Measurements from ENCODE around the gene ST8SIA1. TPM values are rescaled to one million over a fixed set of nuclear protein-coding genes. Genes with fewer than 3 reads are reported as not detected.

The ST8SIA1 gene
- total and polyA plus RNA-seq, 2 of the 8 experiments (the other 6 are each of a cell fraction or from before 2014, with no cell fraction given), result 1.9 to 4.4 TPM

GRCh38 chr12:22333713-22334409, 646 bp downstream of the ST8SIA1 start:
- peaks cover 15% of the 10 kb centered on the region for H3K23me2 ChIP-seq (ENCODE audit: low read depth, low read length)
- H2AFZ ChIP-seq (ENCODE audit: low read length), result peak overlapping the region; percentile 75; the same call in 1 of the 2 replicates
- no peak overlapping the region for H2BK120ac ChIP-seq (replicated peaks; ENCODE audit: low read depth, low read length)
- H3K79me1 ChIP-seq (ENCODE audit: low read depth, low read length), result no peaks in the 10 kb centered on the region
- H3K23ac ChIP-seq (ENCODE audit: insufficient read length), result no peak overlapping the region
- 7% methylated on average over 49 of the region's 49 CpGs; no CpG with 5 or more reads in 1 of the 2 experiments for WGBS, 2 experiments (ENCODE audit: extremely low coverage in 1 of 2, insufficient coverage in 1 of 2, insufficient read length in 1 of 2, insufficient replicate concordance in 2 of 2, low coverage in 1 of 2, low lambda C conversion rate in 2 of 2, missing lambda C conversion rate in 1 of 2)
- no peak overlapping the region for H2BK20ac ChIP-seq (ENCODE audit: low read length)
- H2BK5ac ChIP-seq (ENCODE audit: low read depth, low read length), result no peak overlapping the region
- peak overlapping the region in 1 of 4 experiments; percentile 8; a peak in 3 of 7 replicates for H3K9ac ChIP-seq (replicated peaks in 1 of 4; ENCODE audit: extremely low read depth in 1 of 4, low read depth in 3 of 4, low read length in 3 of 4)
- H4K5ac ChIP-seq (ENCODE audit: insufficient read length, low read depth, low read length), result no peak overlapping the region
- H3K4me2 ChIP-seq (ENCODE audit: insufficient read depth in 1 of 2, low read depth in 2 of 2, low read length in 2 of 2), result peak overlapping the region; percentile 72 to 84
- H3K56ac ChIP-seq (replicated peaks; ENCODE audit: insufficient read length, low read depth, low read length), result peak overlapping the region; percentile 34
- no peak overlapping the region for H3K4ac ChIP-seq (replicated peaks; ENCODE audit: insufficient read length, low read depth, low read length)
- ChIA-PET CTCF (ENCODE audit: partially characterized antibody) (interaction anchor here (0.5 to 1.8 kb wide), 4 partner anchors 178 to 232 kb away, joined by 3 to 7 read pairs (median 3); no protein-coding TSS in a partner anchor), POLR2A (ENCODE audit: partially characterized antibody) (interaction anchor here (0.7 kb wide), 1 partner anchor 13 kb away, joined by 3 read pairs; no protein-coding TSS in a partner anchor)
- no peaks in the 10 kb centered on the region for H3K79me2 ChIP-seq (ENCODE audit: control insufficient read depth in 1 of 2, insufficient read depth in 2 of 2, low read length in 2 of 2)
- H3K4me3 ChIP-seq (ENCODE audit: extremely low read depth in 1 of 4, insufficient read depth in 2 of 4, low read depth in 3 of 4, low read length in 4 of 4), result peak overlapping the region; percentile 53 to 89 (median 67)
- peaks cover 0 to 6% (median 0%) of the 10 kb centered on the region in 4 experiments; a peak in 3 of 7 replicates for H3K4me1 ChIP-seq (replicated peaks in 1 of 4; ENCODE audit: control insufficient read depth in 3 of 4, insufficient read depth in 4 of 4, low read length in 3 of 4)
- H2AK5ac ChIP-seq (ENCODE audit: low read depth, low read length), result no peak overlapping the region
- H3K14ac ChIP-seq (ENCODE audit: insufficient read length), result no peak overlapping the region
- no peak overlapping the region for H4K91ac ChIP-seq (replicated peaks; ENCODE audit: insufficient read length, low read length)
- H3K27ac ChIP-seq (ENCODE audit: low read depth, low read length), result no peak overlapping the region
- peak overlapping the region; percentile 60; the same call in 1 of the 2 replicates for H3K18ac ChIP-seq (ENCODE audit: extremely low read depth, low read length)
- H3K36me3 ChIP-seq (ENCODE audit: control insufficient read depth in 2 of 4, insufficient read depth in 4 of 4, low read length in 3 of 4), result no peaks in the 10 kb centered on the region
- peak overlapping the region; percentile 70; the same call in 1 of the 2 replicates for H4K8ac ChIP-seq (ENCODE audit: extremely low read depth, insufficient read depth, low read length)
- H4K20me1 ChIP-seq (replicated peaks in 1 of 2; ENCODE audit: control insufficient read depth in 1 of 2, insufficient read depth in 2 of 2, low read length in 2 of 2), result peaks cover 0 to 2% of the 10 kb centered on the region in 2 experiments
- 0 out of 2 replicates have a peak overlapping the region, but pooled peaks have one; percentile 29 for H2BK15ac ChIP-seq (ENCODE audit: low read length)
- FAIRE-seq (no peak), DNase-seq (ENCODE audit: low read depth in 1 of 2, low spot score in 2 of 2) (peak in 1 of 2 experiments; percentile 63)
- peaks cover 6 to 26% (median 17%) of the 10 kb centered on the region in 4 experiments for H3K27me3 ChIP-seq (replicated peaks in 1 of 4; ENCODE audit: control insufficient read depth in 3 of 4, extremely low read depth in 1 of 4, insufficient read depth in 3 of 4, low read length in 3 of 4)
- peak overlapping the region; percentile 55; the same call in 1 of the 2 replicates for H2BK12ac ChIP-seq (ENCODE audit: low read depth, low read length)
- H3K9me3 ChIP-seq (ENCODE audit: insufficient read depth in 2 of 2, low read depth in 1 of 2, low read length in 1 of 2), result no peaks in the 10 kb centered on the region
- TF ChIP-seq MAX (IDR thresholded peaks at IDR 0.05) (0 out of 2 replicates have a peak, but pooled peaks have one; percentile 5), SP4 (IDR thresholded peaks at IDR 0.05; ENCODE audit: low read length) (no peak), RNF2 (IDR thresholded peaks at IDR 0.05; ENCODE audit: borderline replicate concordance, low read depth, low read length, missing control alignments, poor library complexity, severe bottlenecking) (peak; percentile 57), ATF2 (IDR thresholded peaks at IDR 0.05; ENCODE audit: low read length) (no peak), KDM4A (IDR thresholded peaks at IDR 0.05; ENCODE audit: low read depth, low read length, severe bottlenecking) (peak; percentile 97), CTCF (IDR thresholded peaks at IDR 0.05; ENCODE audit: control extremely low read depth in 1 of 3, insufficient read depth in 1 of 3, low read depth in 1 of 3, low read length in 3 of 3) (no peak)
